Forelimb muscle (tissue), 1 donor: Measurements from ENCODE around the gene ARF6. TPM values are rescaled to one million over a fixed set of nuclear protein-coding genes. Genes with fewer than 3 reads are reported as not detected.
"Not testable (repeated sequence)": the region's sequence is repeated elsewhere in the genome, so short reads cannot be mapped to it uniquely, and the experiment has no call there.

Experiments used
- DNase-seq: peaks from one replicate; pipeline ENCODE4 v3.0.0-alpha.2; 2013; ENCODE audit warnings: low read depth
- polyA plus RNA-seq: library from polyadenylated mRNA; unstranded; fragments of 120-200 nt; gene quantifications from one replicate; pipeline ENCODE4 v1.2.1, GENCODE V29; 2013; ENCODE audit not compliant: insufficient read length

Gene ARF6
- polyA plus RNA-seq, 1 donor, result 29.1 TPM

GRCh38 chr14:49907186-49907585 lies 14.3 kb downstream of the ARF6 start:
- DNase-seq, result no peak

- no peak for DNase-seq
These were observed 15.5 kb downstream of the ARF6 start for GRCh38 chr14:49908433-49908782.

- DNase-seq, result no peak
These were observed 16.1 kb downstream of the ARF6 start for GRCh38 chr14:49909016-49909415.

- DNase-seq, result no peak
These were observed 22.2 kb downstream of the ARF6 start for GRCh38 chr14:49915085-49915484.

- DNase-seq, result no peak
These were observed 25.8 kb downstream of the ARF6 start for GRCh38 chr14:49918706-49919105.

GRCh38 chr14:49919825-49920659 lies 27.2 kb downstream of the ARF6 start:
- no peak for DNase-seq

GRCh38 chr14:49920935-49921334 lies 28.1 kb downstream of the ARF6 start:
- no peak for DNase-seq

- no peak for DNase-seq
These were observed 28.5 kb downstream of the ARF6 start for GRCh38 chr14:49921401-49921800.

- no peak for DNase-seq
These were observed 30.6 kb downstream of the ARF6 start for GRCh38 chr14:49923442-49923841.

GRCh38 chr14:49923881-49924280 lies 31.0 kb downstream of the ARF6 start:
- DNase-seq, result no peak

- no peak for DNase-seq
These were observed 32.0 kb downstream of the ARF6 start for GRCh38 chr14:49924852-49925251.

- no peak for DNase-seq
These were observed 33.9 kb downstream of the ARF6 start for GRCh38 chr14:49926803-49927202.

- no peak for DNase-seq
These were observed 35.1 kb downstream of the ARF6 start for GRCh38 chr14:49928015-49928414.

- DNase-seq, result no peak
These were observed 37.8 kb downstream of the ARF6 start for GRCh38 chr14:49930720-49931119.

GRCh38 chr14:49931523-49931922 lies 38.6 kb downstream of the ARF6 start:
- DNase-seq, result no peak

GRCh38 chr14:49933128-49933527 lies 40.2 kb downstream of the ARF6 start:
- no peak for DNase-seq

- DNase-seq, result no peak
These were observed 40.8 kb downstream of the ARF6 start for GRCh38 chr14:49933704-49934103.

GRCh38 chr14:49934646-49935045 lies 41.8 kb downstream of the ARF6 start:
- DNase-seq, result no peak

- no peak for DNase-seq
These were observed 42.6 kb downstream of the ARF6 start for GRCh38 chr14:49935526-49935925.

GRCh38 chr14:49936246-49936645 lies 43.4 kb downstream of the ARF6 start:
- not testable (repeated sequence) for DNase-seq

- DNase-seq, result not testable (repeated sequence)
These were observed 44.0 kb downstream of the ARF6 start for GRCh38 chr14:49936882-49937281.

- DNase-seq, result not testable (repeated sequence)
These were observed 46.3 kb downstream of the ARF6 start for GRCh38 chr14:49939215-49939614.

GRCh38 chr14:49939884-49940510 lies 47.1 kb downstream of the ARF6 start:
- no peak for DNase-seq
